Gastrocnemius medialis (tissue), 4 donors: Measurements from ENCODE around the gene HYAL3.

Source experiments
- CTCF ChIP-seq, 5 experiments: fragments of 450-650 bp in 3 of 5; fragments of 200-600 bp in 2 of 5; sonication (generic) in 2 of 5; IDR thresholded peaks in 4 of 5; conservative IDR thresholded peaks in 1 of 5; 1 replicate in 4 of 5; 2 replicates in 1 of 5; pipeline ENCODE4 v1.5.1; 2016 to 2019; ENCODE audit warnings: antibody characterized with exemption in 5 of 5, mild to moderate bottlenecking in 3 of 5, moderate library complexity in 3 of 5
- POLR2A ChIP-seq, 2 donors: fragments of 450-650 bp; IDR thresholded peaks; one replicate each; pipeline ENCODE4 v1.6.1; 2017; ENCODE audit warnings: antibody characterized with exemption in 2 of 2, mild to moderate bottlenecking in 2 of 2, moderate library complexity in 2 of 2

- TF ChIP-seq POLR2A (IDR thresholded peaks at IDR 0.05): no peak
- TF ChIP-seq CTCF (IDR thresholded peaks at IDR 0.05 in 4 of 5, conservative IDR thresholded peaks at IDR 0.05 in 1 of 5): no peak
Observed at GRCh38 chr3:50340147-50340447, 40.9 kb upstream of the HYAL3 start.
